ENCODE data around the gene ZBED1. TPM values are rescaled to one million over a fixed set of nuclear protein-coding genes. Genes with fewer than 3 reads are reported as not detected.

Gene ZBED1
- 39.8 and 41.6 TPM in 2 replicates for total RNA-seq

- peak within 1 kb of the TSS; percentile 88 for H3K4me3 Mint-ChIP-seq
- intact Hi-C loops (cut with micrococcal nuclease) = loop anchor here (1.0 to 5.0 kb wide), 6 partner anchors 91 to 1049 kb away; partner anchors contain the start of gene ASMTL
- peaks cover 27% of the 10 kb centered on the region for H3K4me1 Mint-ChIP-seq (ENCODE audit: low read depth)
- no peaks in the 10 kb centered on the region for H3K9me3 Mint-ChIP-seq
- peaks cover 2% of the 10 kb centered on the region for H3K27me3 Mint-ChIP-seq (ENCODE audit: insufficient read depth)
- peak; percentile 53 for DNase-seq (ENCODE audit: low spot score)
- peak within 1 kb of the TSS; percentile 80 for H3K27ac Mint-ChIP-seq
- H3K36me3 Mint-ChIP-seq (ENCODE audit: low read depth) = peaks cover 9% of the 10 kb centered on the region
Measured at GRCh38 chrX:2500803-2501558, at the start of gene ZBED1, which contains the start of gene DHRSX. Gene ZBED1 (minus strand): TSS chrX:2500976. CDS start chrX:2490719, 10,257 bp downstream. Gene DHRSX (minus strand): TSS chrX:2500976. CDS start chrX:2500925, 51 bp downstream.

GRCh38 chrX:2549876-2550275 is 49.1 kb upstream of the ZBED1 start:
- H3K36me3 Mint-ChIP-seq (ENCODE audit: low read depth) = no peaks in the 10 kb centered on the region
- no peaks in the 10 kb centered on the region for H3K4me1 Mint-ChIP-seq (ENCODE audit: low read depth)
- no peak overlapping the region for H3K27ac Mint-ChIP-seq
- H3K4me3 Mint-ChIP-seq = no peak overlapping the region
- peaks cover 13% of the 10 kb centered on the region for H3K9me3 Mint-ChIP-seq
- intact Hi-C loops (cut with micrococcal nuclease) = no loop called here
- no peaks in the 10 kb centered on the region for H3K27me3 Mint-ChIP-seq (ENCODE audit: insufficient read depth)
- no peak for DNase-seq (ENCODE audit: low spot score)

GRCh38 chrX:2548711-2549423 is 48.1 kb upstream of the ZBED1 start:
- Mint-ChIP-seq H3K9me3 (peaks cover 10% of the 10 kb centered on the region), H3K4me3 (no peak overlapping the region), H3K36me3 (ENCODE audit: low read depth) (no peaks in the 10 kb centered on the region), H3K4me1 (ENCODE audit: low read depth) (no peaks in the 10 kb centered on the region), H3K27me3 (ENCODE audit: insufficient read depth) (no peaks in the 10 kb centered on the region), H3K27ac (no peak overlapping the region)
- DNase-seq (ENCODE audit: low spot score) = no peak
- intact Hi-C loops (cut with micrococcal nuclease) = no loop called here

GRCh38 chrX:2547736-2548135 is 47.0 kb upstream of the ZBED1 start:
- H3K9me3 Mint-ChIP-seq = peaks cover 10% of the 10 kb centered on the region
- H3K4me3 Mint-ChIP-seq = no peak overlapping the region
- H3K4me1 Mint-ChIP-seq (ENCODE audit: low read depth) = no peaks in the 10 kb centered on the region
- intact Hi-C loops (cut with micrococcal nuclease) = no loop called here
- no peak overlapping the region for H3K27ac Mint-ChIP-seq
- no peaks in the 10 kb centered on the region for H3K27me3 Mint-ChIP-seq (ENCODE audit: insufficient read depth)
- H3K36me3 Mint-ChIP-seq (ENCODE audit: low read depth) = no peaks in the 10 kb centered on the region
- DNase-seq (ENCODE audit: low spot score) = no peak

- intact Hi-C loops (cut with micrococcal nuclease) = no loop called here
- Mint-ChIP-seq H3K4me1 (ENCODE audit: low read depth) (no peaks in the 10 kb centered on the region), H3K4me3 (no peak overlapping the region), H3K9me3 (peaks cover 10% of the 10 kb centered on the region), H3K27ac (no peak overlapping the region), H3K27me3 (ENCODE audit: insufficient read depth) (no peaks in the 10 kb centered on the region), H3K36me3 (ENCODE audit: low read depth) (no peaks in the 10 kb centered on the region)
- DNase-seq (ENCODE audit: low spot score) = no peak
Measured at GRCh38 chrX:2546496-2546895, 45.7 kb upstream of the ZBED1 start.

- H3K27ac Mint-ChIP-seq = no peak overlapping the region
- H3K4me3 Mint-ChIP-seq = no peak overlapping the region
- H3K36me3 Mint-ChIP-seq (ENCODE audit: low read depth) = no peaks in the 10 kb centered on the region
- DNase-seq (ENCODE audit: low spot score) = no peak
- no peaks in the 10 kb centered on the region for H3K4me1 Mint-ChIP-seq (ENCODE audit: low read depth)
- H3K9me3 Mint-ChIP-seq = peaks cover 10% of the 10 kb centered on the region
- intact Hi-C loops (cut with micrococcal nuclease) = no loop called here
- no peaks in the 10 kb centered on the region for H3K27me3 Mint-ChIP-seq (ENCODE audit: insufficient read depth)
Measured at GRCh38 chrX:2545144-2545543, 44.4 kb upstream of the ZBED1 start.

GRCh38 chrX:2542826-2543521 is 42.2 kb upstream of the ZBED1 start:
- no peaks in the 10 kb centered on the region for H3K4me1 Mint-ChIP-seq (ENCODE audit: low read depth)
- no peaks in the 10 kb centered on the region for H3K36me3 Mint-ChIP-seq (ENCODE audit: low read depth)
- H3K27me3 Mint-ChIP-seq (ENCODE audit: insufficient read depth) = no peaks in the 10 kb centered on the region
- H3K4me3 Mint-ChIP-seq = no peak overlapping the region
- H3K9me3 Mint-ChIP-seq = peaks cover 6% of the 10 kb centered on the region
- DNase-seq (ENCODE audit: low spot score) = no peak
- H3K27ac Mint-ChIP-seq = no peak overlapping the region
- intact Hi-C loops (cut with micrococcal nuclease) = no loop called here

GRCh38 chrX:2541603-2542002 is 40.8 kb upstream of the ZBED1 start:
- Mint-ChIP-seq H3K4me3 (no peak overlapping the region), H3K27me3 (ENCODE audit: insufficient read depth) (no peaks in the 10 kb centered on the region), H3K4me1 (ENCODE audit: low read depth) (no peaks in the 10 kb centered on the region), H3K36me3 (ENCODE audit: low read depth) (no peaks in the 10 kb centered on the region), H3K27ac (no peak overlapping the region), H3K9me3 (peaks cover 6% of the 10 kb centered on the region)
- DNase-seq (ENCODE audit: low spot score) = no peak
- intact Hi-C loops (cut with micrococcal nuclease) = no loop called here

GRCh38 chrX:2540426-2540947 is 39.7 kb upstream of the ZBED1 start:
- Mint-ChIP-seq H3K27ac (no peak overlapping the region), H3K27me3 (ENCODE audit: insufficient read depth) (no peaks in the 10 kb centered on the region), H3K36me3 (ENCODE audit: low read depth) (no peaks in the 10 kb centered on the region), H3K9me3 (peaks cover 2% of the 10 kb centered on the region), H3K4me3 (no peak overlapping the region), H3K4me1 (ENCODE audit: low read depth) (no peaks in the 10 kb centered on the region)
- DNase-seq (ENCODE audit: low spot score) = no peak
- intact Hi-C loops (cut with micrococcal nuclease) = no loop called here

- no peak for DNase-seq (ENCODE audit: low spot score)
- Mint-ChIP-seq H3K4me3 (no peak overlapping the region), H3K27me3 (ENCODE audit: insufficient read depth) (no peaks in the 10 kb centered on the region), H3K27ac (no peak overlapping the region), H3K36me3 (ENCODE audit: low read depth) (no peaks in the 10 kb centered on the region), H3K9me3 (no peaks in the 10 kb centered on the region), H3K4me1 (ENCODE audit: low read depth) (no peaks in the 10 kb centered on the region)
- intact Hi-C loops (cut with micrococcal nuclease) = no loop called here
Measured at GRCh38 chrX:2539586-2539985, 38.8 kb upstream of the ZBED1 start.

GRCh38 chrX:2538031-2538757 is 37.4 kb upstream of the ZBED1 start:
- no peaks in the 10 kb centered on the region for H3K9me3 Mint-ChIP-seq
- no peaks in the 10 kb centered on the region for H3K27me3 Mint-ChIP-seq (ENCODE audit: insufficient read depth)
- intact Hi-C loops (cut with micrococcal nuclease) = no loop called here
- H3K36me3 Mint-ChIP-seq (ENCODE audit: low read depth) = no peaks in the 10 kb centered on the region
- no peak for DNase-seq (ENCODE audit: low spot score)
- no peaks in the 10 kb centered on the region for H3K4me1 Mint-ChIP-seq (ENCODE audit: low read depth)
- H3K4me3 Mint-ChIP-seq = no peak overlapping the region
- H3K27ac Mint-ChIP-seq = no peak overlapping the region

GRCh38 chrX:2536974-2537373 is 36.2 kb upstream of the ZBED1 start:
- DNase-seq (ENCODE audit: low spot score) = no peak
- Mint-ChIP-seq H3K4me1 (ENCODE audit: low read depth) (no peaks in the 10 kb centered on the region), H3K36me3 (ENCODE audit: low read depth) (no peaks in the 10 kb centered on the region), H3K4me3 (no peak overlapping the region), H3K27ac (no peak overlapping the region), H3K9me3 (no peaks in the 10 kb centered on the region), H3K27me3 (ENCODE audit: insufficient read depth) (no peaks in the 10 kb centered on the region)
- intact Hi-C loops (cut with micrococcal nuclease) = no loop called here
